ENCODE data around the gene AMDHD2.
"Not testable (repeated sequence)": the region's sequence is repeated elsewhere in the genome, so short reads cannot be mapped to it uniquely, and the experiment has no call there.

AMDHD2 gene

GRCh38 chr16:2520097-2520783, at the start of gene AMDHD2:
TSS of gene AMDHD2 (plus strand) at chr16:2520371. CDS start at chr16:2520459, 88 bp downstream.
- intact Hi-C loops (cut with DNase I), result no loop called here
- DNase-seq, result peak; percentile 78 to 97 (median 87)

GRCh38 chr16:2470603-2471015, 49.6 kb upstream of the AMDHD2 start:
- intact Hi-C loops (cut with DNase I), result no loop called here
- peak in 3 of 10 donors; percentile 61 to 89 (median 83) for DNase-seq

- intact Hi-C loops (cut with DNase I), result no loop called here
- DNase-seq, result peak in 1 of 10 donors; percentile 72
Observed at GRCh38 chr16:2471016-2471652, 49.0 kb upstream of the AMDHD2 start, which contains the start of gene NTN3. TSS of gene NTN3 (plus strand) at chr16:2471297. CDS start at chr16:2471702, 405 bp downstream.

- peak in 2 of 10 donors; percentile 77 to 87 for DNase-seq
- intact Hi-C loops (cut with DNase I), result no loop called here
Observed at GRCh38 chr16:2471653-2472487, 48.3 kb upstream of the AMDHD2 start.

- intact Hi-C loops (cut with DNase I), result no loop called here
- no peak for DNase-seq
Observed at GRCh38 chr16:2472488-2472864, 47.7 kb upstream of the AMDHD2 start.

- DNase-seq, result peak in 1 of 10 donors; percentile 72
- intact Hi-C loops (cut with DNase I), result no loop called here
Observed at GRCh38 chr16:2472885-2473445, 47.2 kb upstream of the AMDHD2 start.

GRCh38 chr16:2473446-2473926, 46.7 kb upstream of the AMDHD2 start:
- intact Hi-C loops (cut with DNase I), result no loop called here
- peak in 1 of 10 donors; percentile 91 for DNase-seq

GRCh38 chr16:2473999-2474876, 45.9 kb upstream of the AMDHD2 start:
- DNase-seq, result peak in 6 of 10 donors; percentile 51 to 92 (median 64)

GRCh38 chr16:2474877-2475412, 45.2 kb upstream of the AMDHD2 start, which contains the start of gene TBC1D24:
TSS of gene TBC1D24 (plus strand) at chr16:2475127. CDS start at chr16:2496149, 21,022 bp downstream.
- intact Hi-C loops (cut with DNase I), result no loop called here
- peak; percentile 74 to 98 (median 84) for DNase-seq

More at GRCh38 chr16:2473999-2474876, 45.9 kb upstream of the AMDHD2 start:
- intact Hi-C loops (cut with DNase I), result no loop called here

- peak in 1 of 10 donors; percentile 82 for DNase-seq
- intact Hi-C loops (cut with DNase I), result no loop called here
Observed at GRCh38 chr16:2475413-2476344, 44.5 kb upstream of the AMDHD2 start.

- intact Hi-C loops (cut with DNase I), result no loop called here
- DNase-seq, result no peak
Observed at GRCh38 chr16:2476345-2476720, 43.8 kb upstream of the AMDHD2 start.

- DNase-seq, result no peak
- intact Hi-C loops (cut with DNase I), result no loop called here
Observed at GRCh38 chr16:2476741-2477140, 43.4 kb upstream of the AMDHD2 start.

- DNase-seq, result no peak
- intact Hi-C loops (cut with DNase I), result no loop called here
Observed at GRCh38 chr16:2477327-2477726, 42.8 kb upstream of the AMDHD2 start.

- DNase-seq, result no peak
- intact Hi-C loops (cut with DNase I), result no loop called here
Observed at GRCh38 chr16:2478279-2478678, 41.9 kb upstream of the AMDHD2 start.

GRCh38 chr16:2479996-2480395, 40.2 kb upstream of the AMDHD2 start:
- intact Hi-C loops (cut with DNase I); DNase-seq: not testable (repeated sequence)

GRCh38 chr16:2480948-2481347, 39.2 kb upstream of the AMDHD2 start:
- intact Hi-C loops (cut with DNase I), result no loop called here
- DNase-seq, result no peak

- intact Hi-C loops (cut with DNase I), result no loop called here
- DNase-seq, result no peak
Observed at GRCh38 chr16:2481676-2482075, 38.5 kb upstream of the AMDHD2 start.

GRCh38 chr16:2482249-2482648, 37.9 kb upstream of the AMDHD2 start:
- no peak for DNase-seq
- intact Hi-C loops (cut with DNase I), result no loop called here

Data from posterior cingulate gyrus (tissue), 11 donors.